ENCODE data around the gene UBR7.
A peak's percentile ranks its signal among the peaks of the same experiment; 100 is the strongest.

Gene UBR7

DNA sequence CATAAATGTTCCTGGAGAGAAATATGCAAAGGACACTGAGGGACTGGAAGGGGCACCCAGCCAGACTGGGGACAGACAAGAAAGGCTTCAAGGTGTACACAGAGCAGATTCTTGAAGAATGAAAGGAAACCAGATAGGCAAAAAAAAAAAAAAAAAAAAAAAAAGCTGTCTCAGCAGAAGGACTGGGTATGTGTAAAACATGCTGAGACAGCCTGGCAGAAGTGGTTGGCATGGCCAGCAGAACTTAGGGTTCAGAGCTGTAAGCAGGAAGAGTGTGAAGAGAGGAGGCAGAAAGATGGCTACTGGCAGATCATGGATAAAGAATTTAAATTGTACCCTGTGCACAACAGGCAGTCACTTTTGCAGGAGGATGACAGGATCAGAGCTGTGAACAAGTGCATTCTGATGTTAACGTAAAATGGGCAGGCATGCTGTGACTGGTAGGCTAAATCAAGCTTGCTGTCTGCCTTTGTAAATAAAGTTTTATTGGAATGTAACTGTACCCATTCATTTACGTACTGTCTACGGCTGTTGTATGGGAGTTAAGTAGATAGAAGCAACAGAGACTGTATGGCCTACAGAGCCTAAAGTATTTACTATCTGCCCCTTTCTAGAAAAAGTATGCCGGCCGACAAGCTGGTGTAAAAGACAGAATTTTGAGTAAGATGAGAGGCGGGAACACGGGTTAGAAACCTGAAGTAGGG lies 42.2 kb downstream of the UBR7 start:
- no peak for DNase-seq (ENCODE audit: low spot score)

DNA sequence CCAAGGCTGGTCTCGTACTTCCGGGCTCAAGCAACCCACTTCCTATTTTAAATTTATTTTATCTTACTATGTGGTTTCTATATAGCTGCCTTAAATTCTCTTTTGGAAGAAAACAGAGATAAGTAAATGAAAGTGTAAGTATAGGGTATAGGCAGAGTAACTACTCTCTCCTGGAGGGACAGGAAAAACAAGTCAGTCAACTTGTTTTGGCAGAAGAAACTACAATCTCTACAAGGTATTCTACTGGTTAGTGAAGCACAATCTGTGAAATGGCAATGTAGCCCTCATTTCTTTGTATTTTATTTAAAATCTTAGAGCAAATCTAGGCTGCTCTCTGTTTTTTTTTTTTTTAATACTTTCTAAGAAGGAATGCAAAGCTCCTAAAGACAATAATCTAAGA lies 55.4 kb downstream of the UBR7 start:
- DNase-seq (ENCODE audit: low spot score) = no peak

DNA sequence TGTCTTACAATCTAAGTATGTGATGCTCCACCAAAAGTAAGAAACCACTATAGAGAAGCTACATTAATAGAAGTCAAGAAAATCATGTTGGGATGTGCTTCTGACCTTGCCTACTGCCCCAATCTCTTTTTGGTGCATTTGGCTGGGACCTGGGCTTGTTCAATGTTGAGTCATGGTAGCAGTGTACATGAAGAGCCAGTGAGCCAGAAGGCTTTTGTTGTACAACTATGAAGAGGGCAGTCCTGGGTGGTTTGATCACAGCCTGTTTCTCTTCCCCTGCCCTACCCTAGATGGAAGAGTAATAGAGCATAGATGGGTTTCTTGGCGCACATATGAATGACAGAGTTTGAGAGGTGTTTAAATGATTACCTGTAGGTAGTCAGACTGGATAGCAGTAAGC lies 56.4 kb downstream of the UBR7 start:
- DNase-seq (ENCODE audit: low spot score) = peak; percentile 11

DNA sequence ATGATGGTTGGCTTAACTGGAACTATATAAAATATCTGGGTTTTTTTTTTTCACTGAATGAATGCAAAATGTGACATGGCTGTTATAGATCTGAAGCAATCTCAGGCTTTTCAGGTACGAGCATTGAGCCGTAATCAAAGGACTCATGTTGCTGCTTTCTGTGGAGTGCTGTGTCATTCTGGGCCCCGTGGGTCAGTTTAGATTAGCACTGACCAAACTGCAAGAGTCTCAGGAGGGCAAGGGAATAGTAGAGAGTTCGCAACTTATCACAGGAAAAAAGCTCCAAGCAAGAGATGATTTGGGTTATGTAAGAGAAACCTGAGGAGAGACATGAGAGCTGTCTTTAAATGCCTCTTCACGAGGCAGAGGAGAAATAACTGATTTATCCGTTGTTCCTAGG lies 59.1 kb downstream of the UBR7 start:
- no peak for DNase-seq (ENCODE audit: low spot score)

DNA sequence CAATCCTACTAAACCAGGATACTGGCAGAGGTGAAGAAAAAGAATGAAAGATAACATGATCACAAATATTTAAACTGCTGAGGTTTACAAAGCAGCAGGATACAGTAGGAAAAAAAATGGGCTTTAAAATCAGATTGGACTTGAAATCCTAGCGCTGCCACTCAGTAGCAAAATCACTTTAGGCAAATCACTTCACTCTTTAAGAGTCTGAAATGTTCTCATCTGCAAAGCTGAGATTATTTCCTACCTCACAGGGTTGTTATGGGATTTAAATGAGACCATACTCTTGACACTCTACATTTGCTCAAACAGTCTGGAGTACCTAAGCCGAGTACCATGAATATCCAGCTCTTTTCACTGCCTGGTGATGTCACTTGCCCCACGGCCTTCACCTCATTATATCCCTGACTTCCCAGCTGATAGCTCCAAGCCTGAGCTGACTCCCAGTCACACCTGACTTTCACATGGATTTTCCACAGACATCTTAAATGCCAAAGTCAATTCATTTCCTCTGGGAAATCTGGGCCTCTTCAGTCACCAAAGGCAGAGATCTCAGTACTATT lies 60.2 kb downstream of the UBR7 start:
- no peak for DNase-seq (ENCODE audit: low spot score)

DNA sequence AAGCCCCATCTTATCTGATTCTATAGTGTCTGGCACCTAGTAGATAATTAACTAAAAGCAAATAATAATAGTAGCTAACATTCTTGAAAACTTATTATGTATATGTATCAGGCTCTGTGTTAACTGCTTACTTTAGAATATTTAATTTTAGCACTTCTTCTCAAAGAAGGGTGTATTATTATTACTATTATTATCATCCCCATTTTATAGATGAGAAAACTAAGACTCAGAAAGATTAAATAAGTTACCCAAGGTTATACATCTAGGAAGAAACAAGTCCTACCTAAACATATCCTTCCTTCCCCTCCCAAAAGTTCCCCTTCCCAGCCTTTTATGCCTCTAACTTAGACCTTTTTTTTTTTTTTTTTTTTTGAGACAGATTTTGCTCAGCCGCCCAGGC lies 61.4 kb downstream of the UBR7 start:
- no peak for DNase-seq (ENCODE audit: low spot score)

DNA sequence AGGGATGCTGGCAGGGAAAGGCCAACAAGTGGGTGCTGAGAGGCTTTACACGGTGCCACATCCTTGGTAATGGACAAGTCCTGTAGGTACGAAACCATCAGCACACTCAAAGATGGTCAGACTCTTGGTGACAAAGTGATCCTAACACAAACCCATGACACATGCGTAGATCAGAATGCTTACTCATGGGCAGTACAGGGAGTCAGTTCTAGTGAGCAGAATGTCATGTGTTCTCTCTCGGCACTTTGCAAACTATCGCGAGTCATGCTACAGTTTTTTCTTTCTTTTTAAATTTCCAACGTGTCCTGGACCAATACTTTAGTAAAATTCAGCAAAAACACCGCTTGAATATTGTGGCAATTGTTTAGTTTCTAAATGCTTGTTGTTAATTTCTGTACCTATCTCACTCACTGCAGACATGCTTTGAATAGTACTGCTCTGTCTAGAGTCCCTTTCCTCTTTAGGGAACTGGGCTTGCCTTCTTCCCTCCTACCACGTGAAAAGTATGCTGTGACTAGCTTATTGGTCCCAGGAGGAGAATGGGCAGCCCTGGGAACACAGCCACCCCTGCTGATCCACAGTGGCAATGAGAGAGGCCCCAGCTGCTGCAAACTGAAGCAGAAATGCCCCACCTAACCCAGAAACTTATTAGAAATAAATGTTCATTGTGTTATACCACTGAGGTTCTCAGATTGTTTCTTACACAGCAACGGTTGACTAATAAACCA lies 62.4 kb downstream of the UBR7 start:
- peak; percentile 70 for DNase-seq (ENCODE audit: low spot score)

DNA sequence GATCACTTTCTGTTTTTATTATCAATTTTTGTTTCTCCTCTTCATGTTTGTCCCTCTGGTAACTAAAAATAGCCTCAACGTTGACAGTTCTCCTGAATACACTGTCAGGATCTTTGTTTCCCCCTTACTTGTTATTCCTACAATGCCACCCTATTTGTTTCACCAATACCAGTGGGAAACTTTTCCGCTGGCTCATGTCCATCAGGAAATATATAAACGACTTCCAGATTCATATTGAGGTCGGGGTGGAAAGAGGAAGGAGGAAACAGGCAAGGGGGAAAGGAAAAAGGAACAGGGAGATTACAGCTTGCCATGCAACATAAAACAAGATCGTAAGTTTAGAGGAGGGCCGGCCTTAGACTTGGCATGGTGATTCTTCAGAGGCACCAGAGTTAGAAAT lies 64.1 kb downstream of the UBR7 start:
- DNase-seq (ENCODE audit: low spot score) = no peak

DNA sequence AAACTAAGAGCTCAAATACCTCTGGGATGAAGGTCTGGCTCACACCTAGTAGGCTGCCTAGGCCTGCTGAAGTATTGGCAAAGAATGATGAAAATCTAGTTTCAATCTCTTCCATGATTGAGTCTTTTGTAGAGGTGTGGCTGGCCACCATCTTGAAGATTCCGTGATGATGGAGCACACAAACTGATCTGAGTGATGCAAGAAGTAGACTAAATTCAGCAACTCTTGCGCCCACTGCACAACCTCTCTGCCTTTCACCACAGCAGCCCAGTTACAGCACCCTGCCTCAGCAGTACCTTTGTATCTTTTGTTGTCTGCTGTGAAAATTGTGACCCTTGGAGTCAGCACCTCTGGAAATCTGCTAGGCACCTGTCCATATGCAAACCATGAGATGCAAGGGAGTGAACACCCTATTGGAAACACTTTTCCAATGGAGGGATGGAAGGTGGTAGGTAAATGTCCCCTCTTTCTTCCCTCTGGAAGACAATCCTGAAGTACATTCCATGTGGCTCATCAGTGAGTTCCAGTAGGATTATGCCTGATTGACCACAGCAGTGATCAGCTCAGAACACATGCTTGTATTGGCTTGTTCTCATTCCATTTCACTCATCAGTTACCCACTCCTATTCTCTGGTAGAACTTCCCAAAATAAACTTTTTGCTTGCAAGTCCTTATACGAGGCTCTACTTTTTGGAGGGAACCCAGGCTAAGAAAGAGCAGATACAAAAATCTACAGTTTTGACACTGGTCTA lies 67.2 kb downstream of the UBR7 start:
- no peak for DNase-seq (ENCODE audit: low spot score)

DNA sequence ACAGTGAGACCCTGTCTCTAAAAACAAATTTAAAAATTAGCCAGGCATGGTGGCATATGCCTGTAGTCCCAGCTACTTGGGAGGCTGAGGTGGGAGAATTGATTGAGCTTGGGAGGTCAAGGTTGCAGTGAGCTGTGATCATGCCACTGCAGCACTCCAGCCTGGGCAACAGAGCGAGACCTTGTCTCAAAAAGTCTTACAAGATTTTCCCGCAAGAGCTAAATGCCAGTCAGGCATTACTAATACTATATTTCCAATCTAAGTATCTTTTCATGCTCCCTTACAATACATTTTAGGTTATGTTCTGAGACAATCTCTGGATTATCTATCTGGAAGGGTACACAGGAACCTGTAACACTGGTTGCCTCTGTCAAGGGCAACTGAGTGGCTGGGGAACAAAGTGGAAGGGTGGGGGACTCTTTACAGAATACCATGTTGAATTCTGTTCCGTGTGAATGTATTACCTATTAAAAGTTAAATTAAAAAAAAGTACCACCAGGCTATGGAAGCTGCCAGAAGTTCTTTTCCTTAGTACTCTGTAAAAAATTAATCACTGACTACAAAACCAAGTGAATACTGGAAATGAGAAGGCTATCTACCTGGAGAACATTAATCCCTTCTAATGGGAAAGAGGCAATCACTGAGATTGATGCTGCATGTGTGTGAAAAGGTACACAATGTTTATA lies 69.1 kb downstream of the UBR7 start:
- DNase-seq (ENCODE audit: low spot score) = no peak

All from AG20443 (cell line).